NK-92 (cell line): ENCODE measurements around the gene BCL2L15.
"Not testable (repeated sequence)": the region's sequence is repeated elsewhere in the genome, so short reads cannot be mapped to it uniquely, and the experiment has no call there.

Experiments used
- DNase-seq: peaks from one replicate; lab custom pipeline; 2025; ENCODE audit not compliant: unreplicated experiment; lab: John Stamatoyannopoulos, UW

Gene BCL2L15

GRCh38 chr1:113872219-113872935 lies 15.0 kb downstream of the BCL2L15 start:
- no peak for DNase-seq

- no peak for DNase-seq
Measured at GRCh38 chr1:113871597-113872113, 15.7 kb downstream of the BCL2L15 start, which contains the start of gene PTPN22. PTPN22 (minus strand) TSS chr1:113871712.

DNA sequence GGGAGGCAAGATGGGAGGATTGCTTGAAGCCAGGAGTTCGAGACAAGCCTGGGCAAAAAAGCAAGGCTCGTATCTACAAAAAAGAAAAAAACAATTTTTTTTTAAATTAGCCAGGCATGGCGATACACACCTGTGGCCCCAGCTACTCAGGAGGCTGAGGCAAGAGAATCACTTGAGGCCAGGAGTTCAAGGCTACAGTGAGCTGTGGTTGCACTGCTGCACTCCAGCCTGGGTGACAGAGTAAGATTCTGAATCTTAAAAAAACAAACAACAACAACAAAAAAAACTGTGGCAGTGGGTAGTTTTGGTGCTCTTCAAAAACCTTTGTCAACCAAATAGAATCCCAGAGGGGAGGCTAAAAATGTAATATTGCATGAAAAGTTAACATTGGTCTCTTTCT lies 16.6 kb downstream of the BCL2L15 start:
- no peak for DNase-seq

DNA sequence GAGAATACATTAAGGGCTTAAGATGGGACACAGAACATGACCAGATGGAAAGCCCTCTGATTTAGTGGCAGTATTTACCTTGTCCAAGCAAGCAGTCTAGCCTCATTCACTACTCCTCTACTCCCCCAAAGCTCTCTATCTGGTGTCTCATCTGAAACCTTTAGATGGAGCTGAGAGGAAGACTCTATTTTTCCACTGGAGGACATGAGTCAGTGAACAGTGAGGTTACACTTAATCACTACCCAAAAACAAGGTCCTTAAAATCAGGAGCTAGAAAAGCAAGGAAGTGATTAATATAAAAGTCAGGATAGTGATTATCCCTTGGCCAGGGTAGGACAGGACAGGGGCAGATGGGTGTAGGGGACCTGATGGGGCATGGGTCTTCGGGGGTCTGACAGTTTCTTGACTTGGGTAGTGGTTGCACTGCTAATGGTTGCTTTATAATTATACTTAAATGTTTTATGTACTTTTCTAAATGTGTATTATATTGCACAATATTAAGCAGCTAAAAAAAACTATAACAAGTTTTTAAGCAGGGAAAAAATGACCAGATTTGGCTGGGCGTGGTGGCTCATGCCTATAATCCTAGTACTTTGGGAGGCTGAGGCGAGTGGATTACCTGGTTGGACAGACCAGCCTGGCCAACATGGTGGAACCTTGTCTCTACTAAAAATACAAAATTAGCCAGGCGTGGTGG lies 18.8 kb downstream of the BCL2L15 start:
- no peak for DNase-seq

- DNase-seq: no peak
Measured at GRCh38 chr1:113861641-113862040, 25.7 kb downstream of the BCL2L15 start.

GRCh38 chr1:113860891-113861290 lies 26.5 kb downstream of the BCL2L15 start:
- no peak for DNase-seq

DNA sequence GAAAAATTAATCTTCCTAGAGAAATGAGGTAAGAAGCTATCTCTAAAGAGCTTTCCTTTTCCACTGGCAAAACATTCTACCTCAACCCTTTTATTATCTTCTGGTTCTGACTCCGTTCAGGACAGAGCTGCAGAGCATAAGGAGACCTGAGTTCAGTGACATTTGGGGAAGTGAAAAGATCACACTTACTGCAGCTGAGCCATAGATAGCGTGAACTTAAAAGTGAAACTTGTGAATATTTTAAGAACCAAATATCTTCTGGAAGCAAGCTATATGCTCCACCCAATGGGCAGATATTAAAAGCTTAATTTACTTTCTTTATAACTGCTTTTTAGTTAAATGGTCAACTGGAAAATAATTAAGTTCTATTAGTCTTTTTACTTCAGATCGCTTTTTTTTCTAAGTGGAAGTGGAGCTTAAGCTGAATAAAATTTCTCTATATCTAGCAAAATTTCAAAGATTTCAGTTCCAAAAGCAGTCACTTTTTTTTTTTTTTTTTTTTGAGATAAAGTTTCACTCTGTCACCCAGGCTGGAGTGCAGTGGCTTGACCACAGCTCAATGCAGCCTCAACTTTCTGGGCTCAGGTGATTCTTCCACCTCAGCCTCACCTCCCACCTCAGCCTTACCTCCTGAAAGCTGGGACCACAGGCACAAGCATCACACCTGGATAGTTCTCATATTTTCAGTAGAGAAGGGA lies 27.8 kb downstream of the BCL2L15 start:
- no peak for DNase-seq

DNA sequence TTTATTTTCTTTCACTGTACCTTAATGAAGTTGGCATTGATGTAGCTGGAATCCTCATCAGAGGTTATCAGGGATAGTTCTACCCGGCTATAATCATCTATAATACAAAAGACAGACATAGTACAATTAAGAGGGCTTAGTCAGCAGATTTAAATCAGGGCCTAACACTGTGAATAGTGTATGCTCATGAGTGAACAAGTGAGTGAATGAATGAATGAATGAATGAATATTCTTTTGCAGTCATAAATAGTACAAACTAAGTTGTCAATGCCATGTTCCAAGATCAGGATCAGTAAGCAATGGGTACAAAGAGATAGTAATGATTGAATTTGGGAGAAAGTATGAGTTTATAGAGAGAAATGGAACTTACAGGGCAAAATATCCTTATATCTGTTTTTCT lies 28.4 kb downstream of the BCL2L15 start:
- no peak for DNase-seq

GRCh38 chr1:113858418-113858817 lies 29.0 kb downstream of the BCL2L15 start:
- no peak for DNase-seq

DNA sequence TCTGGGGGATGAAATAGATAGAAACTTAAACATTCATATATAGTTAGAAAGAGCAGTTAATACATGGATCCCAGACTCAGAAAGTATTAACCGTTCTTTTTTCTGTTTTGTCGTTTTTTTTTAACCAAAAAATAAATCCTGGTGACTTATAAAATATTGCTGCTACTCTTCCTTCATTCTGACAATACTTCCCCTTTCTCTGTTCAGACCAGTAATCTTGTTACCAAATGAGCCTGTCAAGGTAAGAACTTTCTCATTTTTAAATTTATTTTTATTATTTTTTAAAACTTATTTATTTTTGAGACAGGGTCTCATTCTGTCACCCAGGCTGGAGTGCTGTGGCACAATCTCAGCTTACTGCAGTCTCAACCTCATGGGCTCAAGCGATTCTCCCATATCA lies 29.6 kb downstream of the BCL2L15 start:
- DNase-seq: no peak

DNA sequence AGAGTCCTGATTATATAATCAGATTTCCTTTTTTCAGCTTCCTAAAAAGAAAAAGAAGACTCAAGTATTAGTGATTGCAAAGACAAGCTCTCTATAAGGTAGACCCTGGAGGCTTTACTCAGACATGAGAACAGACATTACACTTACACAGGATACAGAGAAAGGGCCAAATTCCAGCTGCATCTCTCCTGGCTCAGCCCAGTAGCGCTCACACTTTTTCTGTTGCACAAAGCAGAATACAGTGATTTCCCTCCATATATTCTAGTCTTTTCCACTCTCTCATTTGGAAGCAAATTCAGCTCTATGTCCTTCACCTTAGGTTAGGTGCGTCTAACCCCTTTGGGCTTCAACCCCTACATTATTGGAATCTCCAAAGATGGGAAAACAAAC lies 31.0 kb downstream of the BCL2L15 start:
- DNase-seq: no peak

DNA sequence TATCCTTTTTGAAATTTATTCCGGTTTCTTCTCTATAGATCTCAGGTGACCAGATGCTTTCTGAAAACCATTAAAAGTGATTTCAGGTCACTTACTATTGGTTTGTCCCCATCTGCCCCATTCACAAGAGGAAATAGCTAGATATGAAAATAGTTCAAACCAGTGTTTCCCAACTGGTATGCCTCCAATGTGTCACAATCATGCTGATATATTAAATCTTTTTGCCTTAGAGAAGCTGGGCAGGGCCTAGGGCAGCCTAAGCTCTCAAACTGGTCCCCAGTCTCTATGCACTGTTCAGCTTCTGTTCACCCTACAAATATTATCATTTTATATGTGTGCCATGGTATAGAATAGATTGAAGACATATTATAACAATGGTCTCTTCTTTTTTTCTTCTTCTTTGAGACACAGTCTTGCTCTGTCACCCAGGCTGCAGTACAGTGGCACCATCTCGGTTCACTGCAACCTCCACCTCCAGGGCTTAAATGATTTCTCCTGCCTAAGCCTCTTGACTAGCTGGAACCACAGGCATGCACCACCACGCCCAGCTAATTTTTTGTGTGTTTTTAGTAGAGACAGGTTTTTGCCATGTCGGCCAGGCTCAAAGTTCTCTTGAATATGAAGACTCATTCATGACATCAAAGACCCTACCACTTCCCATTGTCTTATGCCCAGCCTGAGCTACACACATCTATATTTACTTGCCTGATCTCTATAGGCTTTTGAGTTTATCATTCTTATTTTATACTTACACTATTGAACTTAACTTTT lies 31.6 kb downstream of the BCL2L15 start:
- DNase-seq: no peak

GRCh38 chr1:113854234-113854633 lies 33.1 kb downstream of the BCL2L15 start:
- no peak for DNase-seq

DNA sequence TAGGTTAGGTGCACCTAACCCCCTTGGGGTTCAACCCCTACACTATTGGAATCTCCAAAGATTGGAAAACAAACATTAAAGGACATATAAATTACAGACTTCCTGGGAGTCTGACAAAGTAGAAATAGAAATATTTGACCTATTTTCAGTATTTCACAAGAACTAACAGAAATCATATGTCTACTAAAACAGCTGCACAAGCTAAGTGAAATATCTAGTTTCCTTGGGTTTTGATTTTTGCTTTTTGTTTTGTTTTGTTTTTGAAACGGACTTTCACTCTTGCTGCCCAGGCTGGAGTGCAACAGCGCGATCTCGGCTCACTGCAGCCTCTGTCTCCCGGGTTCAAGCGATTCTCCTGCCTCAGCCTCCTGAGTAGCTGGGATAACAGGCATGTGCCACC lies 34.7 kb downstream of the BCL2L15 start:
- DNase-seq: not testable (repeated sequence)

DNA sequence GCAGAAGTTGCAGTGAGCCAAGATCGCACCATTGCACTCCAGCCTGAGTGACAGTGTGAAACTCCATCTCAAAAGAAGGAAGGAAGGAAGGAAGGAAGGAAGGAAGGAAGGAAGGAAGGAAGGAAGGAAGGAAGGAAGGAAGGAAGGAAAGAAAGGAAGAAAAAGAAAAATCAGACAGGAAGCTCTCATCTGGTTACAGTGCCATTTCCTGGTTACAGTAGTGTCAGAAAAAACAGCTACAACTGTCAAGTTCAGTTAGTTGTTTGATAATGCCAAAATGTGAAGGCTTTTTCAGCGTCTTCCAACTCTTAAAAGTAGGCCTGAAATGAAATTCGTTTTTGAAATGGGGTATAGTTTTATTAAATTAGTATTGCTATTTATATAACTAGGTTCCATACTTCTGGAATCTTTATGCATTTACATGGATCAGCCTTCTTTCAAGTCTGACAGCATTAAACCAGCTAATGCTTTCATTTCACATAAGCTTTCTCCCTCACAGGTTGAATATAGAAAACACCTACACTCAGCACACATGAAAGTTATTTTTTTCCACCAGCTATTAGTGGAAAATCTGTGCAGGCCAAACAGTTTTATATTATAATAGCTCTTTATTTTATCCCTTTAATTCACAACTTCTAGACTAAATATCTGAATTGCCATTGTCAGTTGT lies 37.1 kb downstream of the BCL2L15 start:
- no peak for DNase-seq

- no peak for DNase-seq
Measured at GRCh38 chr1:113849072-113849471, 38.3 kb downstream of the BCL2L15 start.

GRCh38 chr1:113846391-113847035 lies 40.9 kb downstream of the BCL2L15 start:
- no peak for DNase-seq

- no peak for DNase-seq
Measured at GRCh38 chr1:113836534-113836933, 50.8 kb downstream of the BCL2L15 start.

GRCh38 chr1:113835686-113836290 lies 51.6 kb downstream of the BCL2L15 start:
- no peak for DNase-seq

- no peak for DNase-seq
Measured at GRCh38 chr1:113834716-113835115, 52.7 kb downstream of the BCL2L15 start.
